Gastroesophageal sphincter (tissue), 4 donors: ENCODE measurements around the gene PAXX. TPM values are rescaled to one million over a fixed set of nuclear protein-coding genes. Genes with fewer than 3 reads are reported as not detected.

Experiments
- ATAC-seq: fragments of 150-250 bp; one replicate; pipeline ENCODE4 v1.9.1; 2016; ENCODE audit warnings: mild to moderate bottlenecking, moderate library complexity
- H3K27ac ChIP-seq, 4 donors: fragments of 200-600 bp; sonication (generic) in 3 of 4; 1 replicate in 3 of 4; 2 replicates in 1 of 4; pipeline ENCODE4 v1.5.1; 2016 to 2019
- H3K27me3 ChIP-seq: fragments of 200-600 bp; sonication (generic); one replicate; pipeline ENCODE4 v1.5.1; 2019
- H3K36me3 ChIP-seq, 2 donors: fragments of 200-600 bp; sonication (generic); one replicate each; pipeline ENCODE4 v1.5.1; 2019; ENCODE audit warnings: control low read depth in 1 of 2
- H3K4me1 ChIP-seq, 3 donors: fragments of 200-600 bp; sonication (generic); 1 replicate in 2 of 3; 2 replicates in 1 of 3; pipeline ENCODE4 v1.5.1; 2016 to 2019; ENCODE audit warnings: control low read depth in 2 of 3
- H3K4me3 ChIP-seq, 2 donors: fragments of 200-600 bp; sonication (generic); one replicate each; pipeline ENCODE4 v1.5.1; 2019; ENCODE audit warnings: mild to moderate bottlenecking in 1 of 2, moderate library complexity in 1 of 2
- H3K9me3 ChIP-seq, 3 donors: fragments of 200-600 bp; sonication (generic); one replicate each; pipeline ENCODE4 v1.5.1; 2017 to 2019; ENCODE audit warnings: control low read depth in 2 of 3
- EP300 ChIP-seq: sonication (generic); formaldehyde crosslinking; IDR thresholded peaks from one replicate; pipeline ENCODE4 v1.6.1; 2017; ENCODE audit warnings: antibody characterized with exemption, mild to moderate bottlenecking
- POLR2A ChIP-seq, 2 donors: fragments of 450-650 bp; IDR thresholded peaks; one replicate each; pipeline ENCODE4 v1.6.1; 2017; ENCODE audit warnings: antibody characterized with exemption in 2 of 2, mild to moderate bottlenecking in 2 of 2, moderate library complexity in 1 of 2
- POLR2AphosphoS5 ChIP-seq: sonication (generic); formaldehyde crosslinking; IDR thresholded peaks from one replicate; pipeline ENCODE4 v1.6.1; 2017; ENCODE audit warnings: antibody characterized with exemption
- WGBS, 2 donors: methylation state at CpG; one replicate each; pipeline ENCODE4 v1.1.5; 2018; ENCODE audit warnings: low coverage in 1 of 2; 5-methylcytosine and 5-hydroxymethylcytosine counted together
- total RNA-seq, 4 donors: library from RNA; depleted of rRNA; stranded (reverse); fragments of >200 nt; gene quantifications; one replicate each; pipeline ENCODE4 v1.1.0, GENCODE V29; 2016
- TF ChIP-seq, protein P1 (sequence below), 4 experiments: fragments of 200-600 bp in 2 of 4; fragments of 450-650 bp in 2 of 4; sonication (generic) in 1 of 4; IDR thresholded peaks; one replicate each; pipeline ENCODE4 v1.5.1; 2017 to 2019; ENCODE audit warnings: antibody characterized with exemption in 4 of 4, mild to moderate bottlenecking in 2 of 4, moderate library complexity in 2 of 4

Gene PAXX
- total RNA-seq, 4 donors from 2014 or later = 24.2 to 42.6 (median 36.1) TPM

- TF ChIP-seq EP300 (no peak), POLR2A (IDR thresholded peaks at IDR 0.05) (no peak), POLR2AphosphoS5 (no peak)
- TF ChIP-seq, protein P1, sequence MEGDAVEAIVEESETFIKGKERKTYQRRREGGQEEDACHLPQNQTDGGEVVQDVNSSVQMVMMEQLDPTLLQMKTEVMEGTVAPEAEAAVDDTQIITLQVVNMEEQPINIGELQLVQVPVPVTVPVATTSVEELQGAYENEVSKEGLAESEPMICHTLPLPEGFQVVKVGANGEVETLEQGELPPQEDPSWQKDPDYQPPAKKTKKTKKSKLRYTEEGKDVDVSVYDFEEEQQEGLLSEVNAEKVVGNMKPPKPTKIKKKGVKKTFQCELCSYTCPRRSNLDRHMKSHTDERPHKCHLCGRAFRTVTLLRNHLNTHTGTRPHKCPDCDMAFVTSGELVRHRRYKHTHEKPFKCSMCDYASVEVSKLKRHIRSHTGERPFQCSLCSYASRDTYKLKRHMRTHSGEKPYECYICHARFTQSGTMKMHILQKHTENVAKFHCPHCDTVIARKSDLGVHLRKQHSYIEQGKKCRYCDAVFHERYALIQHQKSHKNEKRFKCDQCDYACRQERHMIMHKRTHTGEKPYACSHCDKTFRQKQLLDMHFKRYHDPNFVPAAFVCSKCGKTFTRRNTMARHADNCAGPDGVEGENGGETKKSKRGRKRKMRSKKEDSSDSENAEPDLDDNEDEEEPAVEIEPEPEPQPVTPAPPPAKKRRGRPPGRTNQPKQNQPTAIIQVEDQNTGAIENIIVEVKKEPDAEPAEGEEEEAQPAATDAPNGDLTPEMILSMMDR (IDR thresholded peaks at IDR 0.05) = no peak
- Histone ChIP-seq H3K27me3 (peaks cover 58% of the 10 kb centered on the region), H3K27ac (peak overlapping the region in 1 of 4 donors; percentile 35), H3K36me3 (peaks cover 0 to 18% of the 10 kb centered on the region in 2 donors), H3K4me1 (peaks cover 0 to 53% (median 31%) of the 10 kb centered on the region in 3 donors), H3K9me3 (no peaks in the 10 kb centered on the region), H3K4me3 (peak overlapping the region in 1 of 2 donors; percentile 28)
- no peak for ATAC-seq
- WGBS, 2 donors = no CpG with 5 or more reads among the region's 30 CpGs
These were observed 3.1 kb downstream of the PAXX start for GRCh38 chr9:136995362-136995761.

DNA sequence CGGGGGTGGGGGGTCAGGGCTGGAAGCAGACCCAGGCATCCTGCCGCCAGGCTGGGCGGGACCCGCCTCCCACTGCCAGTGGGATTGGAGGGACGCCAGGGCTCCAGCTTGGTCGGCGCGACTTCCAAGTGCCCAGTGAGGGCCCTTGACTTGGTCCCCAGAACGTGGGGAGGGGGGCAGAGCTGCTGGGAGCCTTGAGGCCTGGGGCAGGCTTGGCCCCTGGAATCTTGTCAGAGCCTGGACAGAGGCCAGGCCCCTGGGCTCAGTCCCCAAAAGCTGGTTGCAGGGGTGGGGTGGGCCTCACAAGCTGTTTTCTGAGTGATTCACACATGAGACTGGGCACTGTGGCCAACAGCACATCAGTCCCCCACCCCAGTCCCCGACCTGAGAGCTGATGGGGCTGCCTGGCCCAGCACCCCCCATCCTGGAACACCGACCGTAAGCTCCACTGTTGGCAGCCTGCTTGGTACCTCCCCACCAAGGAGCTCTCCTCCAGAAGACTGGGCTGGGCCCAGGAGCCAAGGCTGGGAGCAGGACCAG is 3.6 kb downstream of the PAXX start:
- Histone ChIP-seq H3K4me1 (peaks cover 0 to 53% (median 31%) of the 10 kb centered on the region in 3 donors), H3K36me3 (peaks cover 0 to 18% of the 10 kb centered on the region in 2 donors), H3K9me3 (no peaks in the 10 kb centered on the region), H3K27me3 (peaks cover 58% of the 10 kb centered on the region), H3K27ac (peak overlapping the region in 1 of 4 donors; percentile 35), H3K4me3 (peak overlapping the region in 1 of 2 donors; percentile 28)
- ATAC-seq = no peak
- WGBS, 2 donors = no CpG with 5 or more reads among the region's 12 CpGs
- TF ChIP-seq EP300 (no peak), POLR2AphosphoS5 (no peak), POLR2A (IDR thresholded peaks at IDR 0.05) (no peak)
- TF ChIP-seq, protein P1 (IDR thresholded peaks at IDR 0.05) = no peak

GRCh38 chr9:136996361-136997292 is 4.4 kb downstream of the PAXX start, which contains the start of gene CLIC3:
TSS of gene CLIC3 (minus strand) at chr9:136996568. CDS start at chr9:136996543, 25 bp downstream.
- H3K27ac ChIP-seq = peak within 1 kb of the TSS in 1 of 4 donors; percentile 35
- peaks cover 0 to 18% of the 10 kb centered on the region in 2 donors for H3K36me3 ChIP-seq
- ATAC-seq = no peak
- H3K4me3 ChIP-seq = peak within 1 kb of the TSS in 1 of 2 donors; percentile 28
- WGBS, 2 donors = no CpG with 5 or more reads among the region's 35 CpGs
- H3K4me1 ChIP-seq = peaks cover 0 to 48% (median 31%) of the 10 kb centered on the region in 3 donors
- TF ChIP-seq, protein P1 (IDR thresholded peaks at IDR 0.05) = no peak
- no peak for TF ChIP-seq EP300
- TF ChIP-seq POLR2AphosphoS5 = no peak
- TF ChIP-seq POLR2A (IDR thresholded peaks at IDR 0.05) = no peak
- H3K9me3 ChIP-seq = no peaks in the 10 kb centered on the region
- H3K27me3 ChIP-seq = peaks cover 58% of the 10 kb centered on the region

GRCh38 chr9:136997371-136997770 is 5.1 kb downstream of the PAXX start:
- no peak for ATAC-seq
- Histone ChIP-seq H3K9me3 (no peaks in the 10 kb centered on the region), H3K4me1 (peaks cover 0 to 45% (median 31%) of the 10 kb centered on the region in 3 donors), H3K4me3 (no peak overlapping the region), H3K36me3 (peaks cover 0 to 18% of the 10 kb centered on the region in 2 donors), H3K27ac (peak overlapping the region in 1 of 4 donors; percentile 3), H3K27me3 (peaks cover 58% of the 10 kb centered on the region)
- no peak for TF ChIP-seq POLR2AphosphoS5
- no CpG with 5 or more reads among the region's 10 CpGs for WGBS, 2 donors

- peaks cover 0 to 18% of the 10 kb centered on the region in 2 donors for H3K36me3 ChIP-seq
- H3K27me3 ChIP-seq = peaks cover 58% of the 10 kb centered on the region
- ATAC-seq = no peak
- peaks cover 0 to 40% (median 28%) of the 10 kb centered on the region in 3 donors for H3K4me1 ChIP-seq
- H3K4me3 ChIP-seq = no peak overlapping the region
- 72 to 81% methylated on average over 3 to 13 of the region's 18 CpGs for WGBS, 2 donors
- TF ChIP-seq, protein P1 (IDR thresholded peaks at IDR 0.05) = no peak
- no peak for TF ChIP-seq POLR2AphosphoS5
- TF ChIP-seq POLR2A (IDR thresholded peaks at IDR 0.05) = no peak
- no peak for TF ChIP-seq EP300
- H3K9me3 ChIP-seq = no peaks in the 10 kb centered on the region
- peak overlapping the region in 1 of 4 donors; percentile 3 for H3K27ac ChIP-seq
These were observed 5.6 kb downstream of the PAXX start for GRCh38 chr9:136997830-136998234.
